ENCODE measurements around the gene CDYL2.

Gene CDYL2

DNA sequence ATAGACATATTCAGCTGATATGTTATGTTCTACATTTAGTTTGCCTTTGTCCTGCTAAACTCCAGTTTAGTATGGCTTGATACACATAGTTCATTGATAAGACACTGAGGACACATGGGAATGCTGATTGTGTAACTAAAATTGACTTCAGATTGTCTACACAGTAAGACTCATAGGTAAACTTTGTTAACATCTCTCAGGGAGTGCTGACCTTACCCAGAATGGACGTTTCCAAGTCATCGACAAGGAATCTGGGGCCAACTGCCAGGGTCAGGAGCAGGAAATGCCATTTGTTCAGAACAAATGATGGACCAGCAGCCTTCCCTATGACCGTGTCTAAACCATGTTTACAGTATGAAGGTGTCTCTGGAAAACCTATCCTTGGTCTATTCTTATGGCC is 204.9 kb downstream of the CDYL2 start:
- Mint-ChIP-seq H3K4me3 (no peak overlapping the region), H3K4me1 (ENCODE audit: low read depth) (peaks cover 11% of the 10 kb centered on the region), H3K27ac (no peak overlapping the region), H3K27me3 (ENCODE audit: low read depth) (no peaks in the 10 kb centered on the region), H3K36me3 (ENCODE audit: low read depth) (peaks cover 63% of the 10 kb centered on the region), H3K9me3 (peaks cover 17% of the 10 kb centered on the region)

DNA sequence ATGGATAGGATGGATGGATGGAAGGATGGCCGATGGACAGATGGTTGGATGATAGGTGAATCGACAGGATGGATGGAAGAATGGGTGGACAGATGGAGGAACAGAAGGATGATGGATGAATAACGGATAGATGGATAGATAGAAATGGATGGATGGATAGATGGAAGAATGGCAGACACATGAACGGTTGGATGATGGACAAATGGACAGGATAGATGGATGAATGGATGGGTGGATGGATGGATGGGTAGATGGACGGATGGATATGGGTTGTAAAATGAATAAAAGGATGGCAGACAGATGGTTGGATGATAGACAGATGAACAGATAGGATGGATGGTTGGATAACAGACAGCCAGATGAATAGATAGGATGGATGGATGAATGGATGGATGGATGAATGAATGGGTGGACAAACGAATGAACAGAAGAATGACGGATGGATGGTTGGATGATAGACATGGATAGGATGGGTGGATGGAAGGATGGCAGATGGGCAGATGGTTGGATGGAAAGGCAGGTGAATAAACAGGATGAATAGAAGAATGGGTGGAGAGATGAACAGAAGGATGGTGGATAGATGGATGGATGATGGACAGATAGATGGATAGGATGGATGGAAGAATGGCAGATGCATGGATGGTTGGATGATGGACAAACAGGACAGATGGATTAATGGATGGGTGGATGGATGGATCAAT is 207.7 kb downstream of the CDYL2 start:
- Mint-ChIP-seq H3K27ac (no peak overlapping the region), H3K27me3 (ENCODE audit: low read depth) (no peaks in the 10 kb centered on the region), H3K4me3 (no peak overlapping the region), H3K4me1 (ENCODE audit: low read depth) (peaks cover 14% of the 10 kb centered on the region), H3K36me3 (ENCODE audit: low read depth) (peaks cover 61% of the 10 kb centered on the region), H3K9me3 (peaks cover 32% of the 10 kb centered on the region)

- Mint-ChIP-seq H3K4me1 (ENCODE audit: low read depth) (peaks cover 30% of the 10 kb centered on the region), H3K9me3 (peaks cover 36% of the 10 kb centered on the region), H3K4me3 (no peak overlapping the region), H3K36me3 (ENCODE audit: low read depth) (peaks cover 63% of the 10 kb centered on the region), H3K27ac (no peak overlapping the region), H3K27me3 (ENCODE audit: low read depth) (no peaks in the 10 kb centered on the region)
Observed at GRCh38 chr16:80594756-80595155, 209.6 kb downstream of the CDYL2 start.

GRCh38 chr16:80592273-80592672 is 212.1 kb downstream of the CDYL2 start:
- peaks cover 65% of the 10 kb centered on the region for H3K36me3 Mint-ChIP-seq (ENCODE audit: low read depth)
- peaks cover 58% of the 10 kb centered on the region for H3K9me3 Mint-ChIP-seq
- peak overlapping the region; percentile 43 for H3K27ac Mint-ChIP-seq
- H3K4me1 Mint-ChIP-seq (ENCODE audit: low read depth): peaks cover 46% of the 10 kb centered on the region
- H3K27me3 Mint-ChIP-seq (ENCODE audit: low read depth): no peaks in the 10 kb centered on the region
- H3K4me3 Mint-ChIP-seq: peak overlapping the region; percentile 10

- Mint-ChIP-seq H3K27ac (peak overlapping the region; percentile 62), H3K4me3 (peak overlapping the region; percentile 32), H3K27me3 (ENCODE audit: low read depth) (no peaks in the 10 kb centered on the region), H3K36me3 (ENCODE audit: low read depth) (peaks cover 65% of the 10 kb centered on the region), H3K9me3 (peaks cover 60% of the 10 kb centered on the region), H3K4me1 (ENCODE audit: low read depth) (peaks cover 54% of the 10 kb centered on the region)
Observed at GRCh38 chr16:80591071-80591915, 213.1 kb downstream of the CDYL2 start.

GRCh38 chr16:80587071-80587470 is 217.3 kb downstream of the CDYL2 start:
- Mint-ChIP-seq H3K9me3 (peaks cover 50% of the 10 kb centered on the region), H3K27me3 (ENCODE audit: low read depth) (no peaks in the 10 kb centered on the region), H3K36me3 (ENCODE audit: low read depth) (peaks cover 61% of the 10 kb centered on the region), H3K4me1 (ENCODE audit: low read depth) (peaks cover 79% of the 10 kb centered on the region), H3K4me3 (no peak overlapping the region), H3K27ac (no peak overlapping the region)

DNA sequence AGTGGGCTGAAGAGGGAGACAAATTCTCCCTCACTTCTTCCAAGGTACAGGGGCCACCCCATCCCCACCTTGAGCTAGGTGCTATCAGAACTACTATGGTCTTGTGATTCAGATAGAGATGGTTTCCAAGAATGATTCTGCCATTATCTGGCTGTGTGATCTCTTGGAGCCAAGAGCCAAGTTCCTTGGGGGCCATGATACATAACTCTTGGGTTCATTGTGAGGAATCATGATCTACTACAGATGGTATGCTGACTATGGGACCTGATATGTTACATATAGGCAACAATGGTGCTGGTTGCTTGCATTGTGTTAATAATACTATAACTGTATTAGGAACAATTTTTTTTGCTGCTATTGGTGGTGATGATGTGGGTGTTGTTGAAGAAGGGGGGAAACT is 217.9 kb downstream of the CDYL2 start:
- Mint-ChIP-seq H3K4me3 (no peak overlapping the region), H3K9me3 (peaks cover 48% of the 10 kb centered on the region), H3K27ac (peak overlapping the region; percentile 80), H3K27me3 (ENCODE audit: low read depth) (no peaks in the 10 kb centered on the region), H3K36me3 (ENCODE audit: low read depth) (peaks cover 58% of the 10 kb centered on the region), H3K4me1 (ENCODE audit: low read depth) (peaks cover 79% of the 10 kb centered on the region)

DNA sequence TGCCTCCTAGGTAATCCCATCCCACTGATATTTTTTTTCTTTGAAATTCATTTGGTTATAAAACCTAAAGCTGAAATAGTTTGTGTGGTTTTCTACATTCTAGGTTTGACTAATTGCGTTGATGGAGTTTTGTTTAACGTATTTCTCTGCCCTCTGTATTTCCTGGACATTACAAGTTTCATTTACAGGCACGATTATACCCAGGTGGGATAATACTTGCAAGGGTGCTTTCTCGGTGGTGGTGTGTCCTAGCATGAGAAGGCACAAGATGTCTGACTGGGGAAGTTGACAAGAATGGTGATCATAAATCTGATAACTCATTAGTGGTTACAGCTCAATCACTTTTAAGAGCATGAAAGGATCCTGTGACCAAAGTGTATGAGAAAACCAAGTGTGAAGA is 218.6 kb downstream of the CDYL2 start:
- peaks cover 79% of the 10 kb centered on the region for H3K4me1 Mint-ChIP-seq (ENCODE audit: low read depth)
- H3K27me3 Mint-ChIP-seq (ENCODE audit: low read depth): no peaks in the 10 kb centered on the region
- peak overlapping the region; percentile 36 for H3K4me3 Mint-ChIP-seq
- H3K9me3 Mint-ChIP-seq: peaks cover 50% of the 10 kb centered on the region
- peaks cover 62% of the 10 kb centered on the region for H3K36me3 Mint-ChIP-seq (ENCODE audit: low read depth)
- H3K27ac Mint-ChIP-seq: peak overlapping the region; percentile 80

- Mint-ChIP-seq H3K4me1 (ENCODE audit: low read depth) (peaks cover 79% of the 10 kb centered on the region), H3K36me3 (ENCODE audit: low read depth) (peaks cover 52% of the 10 kb centered on the region), H3K4me3 (peak overlapping the region; percentile 29), H3K27ac (peak overlapping the region; percentile 86), H3K9me3 (peaks cover 39% of the 10 kb centered on the region), H3K27me3 (ENCODE audit: low read depth) (no peaks in the 10 kb centered on the region)
Observed at GRCh38 chr16:80583466-80583865, 220.9 kb downstream of the CDYL2 start.

DNA sequence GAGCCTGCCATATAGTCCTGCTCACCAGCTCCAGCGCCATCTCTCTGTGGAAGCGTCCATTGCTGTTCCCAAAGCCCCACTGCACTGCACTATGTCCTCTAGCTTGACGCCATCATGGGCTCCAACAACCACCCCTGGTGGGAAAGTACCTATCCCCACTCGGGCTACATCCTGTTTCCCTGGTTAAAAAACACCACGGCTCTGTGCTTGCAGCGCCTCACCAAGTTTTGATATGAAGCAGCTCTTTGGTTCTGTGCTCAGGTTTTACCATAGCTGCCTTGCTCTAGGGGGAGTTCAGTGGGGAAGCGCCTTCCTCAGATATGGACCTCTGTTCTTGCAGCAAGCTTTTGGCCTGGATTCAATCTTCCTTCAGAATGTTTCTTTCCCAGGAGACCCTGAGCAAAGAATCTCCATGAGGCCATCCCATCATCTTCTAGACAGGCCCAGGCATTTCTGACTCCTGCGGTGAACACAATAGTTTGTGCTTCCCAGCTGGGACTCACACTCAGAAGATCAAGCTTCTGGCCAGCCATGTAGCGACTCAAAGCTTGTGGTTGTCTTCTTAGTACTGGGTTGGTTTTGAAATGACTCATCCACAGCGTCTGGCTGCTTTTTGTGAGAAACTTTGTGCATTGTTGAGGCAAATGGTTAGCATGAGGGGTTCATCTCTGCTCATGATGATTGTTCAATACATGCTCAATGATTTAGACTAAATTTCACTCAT is 224.1 kb downstream of the CDYL2 start:
- H3K4me1 Mint-ChIP-seq (ENCODE audit: low read depth): peaks cover 59% of the 10 kb centered on the region
- H3K27me3 Mint-ChIP-seq (ENCODE audit: low read depth): no peaks in the 10 kb centered on the region
- H3K4me3 Mint-ChIP-seq: peak overlapping the region; percentile 87
- H3K27ac Mint-ChIP-seq: peak overlapping the region; percentile 99
- H3K9me3 Mint-ChIP-seq: peaks cover 13% of the 10 kb centered on the region
- peaks cover 26% of the 10 kb centered on the region for H3K36me3 Mint-ChIP-seq (ENCODE audit: low read depth)

- Mint-ChIP-seq H3K9me3 (peaks cover 7% of the 10 kb centered on the region), H3K36me3 (ENCODE audit: low read depth) (peaks cover 15% of the 10 kb centered on the region), H3K27me3 (ENCODE audit: low read depth) (no peaks in the 10 kb centered on the region), H3K4me1 (ENCODE audit: low read depth) (peaks cover 35% of the 10 kb centered on the region), H3K27ac (no peak overlapping the region), H3K4me3 (no peak overlapping the region)
Observed at GRCh38 chr16:80577485-80578280, 226.7 kb downstream of the CDYL2 start.

- peaks cover 29% of the 10 kb centered on the region for H3K4me1 Mint-ChIP-seq (ENCODE audit: low read depth)
- H3K9me3 Mint-ChIP-seq: peaks cover 14% of the 10 kb centered on the region
- no peaks in the 10 kb centered on the region for H3K27me3 Mint-ChIP-seq (ENCODE audit: low read depth)
- H3K4me3 Mint-ChIP-seq: no peak overlapping the region
- no peak overlapping the region for H3K27ac Mint-ChIP-seq
- peaks cover 24% of the 10 kb centered on the region for H3K36me3 Mint-ChIP-seq (ENCODE audit: low read depth)
Observed at GRCh38 chr16:80576343-80576912, 228.0 kb downstream of the CDYL2 start.

- peaks cover 23% of the 10 kb centered on the region for H3K36me3 Mint-ChIP-seq (ENCODE audit: low read depth)
- no peak overlapping the region for H3K4me3 Mint-ChIP-seq
- H3K27ac Mint-ChIP-seq: no peak overlapping the region
- H3K9me3 Mint-ChIP-seq: peaks cover 13% of the 10 kb centered on the region
- no peaks in the 10 kb centered on the region for H3K27me3 Mint-ChIP-seq (ENCODE audit: low read depth)
- peaks cover 30% of the 10 kb centered on the region for H3K4me1 Mint-ChIP-seq (ENCODE audit: low read depth)
Observed at GRCh38 chr16:80573700-80574120, 230.7 kb downstream of the CDYL2 start.

GRCh38 chr16:80570106-80570478 is 234.3 kb downstream of the CDYL2 start:
- Mint-ChIP-seq H3K4me3 (peak overlapping the region; percentile 44), H3K36me3 (ENCODE audit: low read depth) (peaks cover 26% of the 10 kb centered on the region), H3K27me3 (ENCODE audit: low read depth) (no peaks in the 10 kb centered on the region), H3K9me3 (peaks cover 24% of the 10 kb centered on the region), H3K27ac (peak overlapping the region; percentile 84), H3K4me1 (ENCODE audit: low read depth) (peaks cover 33% of the 10 kb centered on the region)

Measured in T-helper 1 cell treated with Interleukin-12 subunit alpha and Interleukin-12 subunit beta and Interleukin-4 antibody, amounts not matched to agents 30 μg/mL and 1 μg/mL, for 36 hours (primary cell).